ENCODE results near the gene CHEK1. TPM values are rescaled to one million over a fixed set of nuclear protein-coding genes. Genes with fewer than 3 reads are reported as not detected.

Gene CHEK1
- total RNA-seq, 1 experiment from 2014 or later = 111 TPM

DNA sequence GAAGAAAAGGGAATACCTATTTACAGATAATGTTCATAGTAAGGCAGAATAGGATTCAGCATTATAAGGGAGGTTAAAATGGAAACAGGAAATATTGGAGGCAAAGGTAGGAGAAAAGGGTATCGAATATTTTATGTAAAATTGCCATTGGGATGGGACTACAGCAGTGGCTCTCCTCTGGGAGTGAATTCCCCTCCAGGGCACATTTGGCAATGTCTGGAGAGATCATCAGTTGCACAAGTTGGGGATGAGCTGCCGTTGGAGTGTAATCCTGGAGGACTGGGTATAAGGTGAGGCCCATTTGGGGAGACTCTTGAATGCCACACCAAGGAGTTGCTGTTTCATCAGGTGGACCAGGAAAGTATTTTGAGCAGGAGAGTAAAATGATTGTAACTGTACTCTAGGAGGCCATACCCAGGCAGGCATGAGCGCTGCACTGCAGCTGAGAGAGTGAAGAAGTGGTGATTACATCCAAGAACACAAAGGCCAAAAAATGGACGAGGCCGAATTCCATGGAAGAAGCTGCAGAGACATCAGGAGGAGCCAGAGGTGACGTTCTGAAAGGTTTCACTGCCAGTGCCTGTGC, 64.4 kb downstream of the CHEK1 start (continued):
- TF ChIP-seq, protein P1, sequence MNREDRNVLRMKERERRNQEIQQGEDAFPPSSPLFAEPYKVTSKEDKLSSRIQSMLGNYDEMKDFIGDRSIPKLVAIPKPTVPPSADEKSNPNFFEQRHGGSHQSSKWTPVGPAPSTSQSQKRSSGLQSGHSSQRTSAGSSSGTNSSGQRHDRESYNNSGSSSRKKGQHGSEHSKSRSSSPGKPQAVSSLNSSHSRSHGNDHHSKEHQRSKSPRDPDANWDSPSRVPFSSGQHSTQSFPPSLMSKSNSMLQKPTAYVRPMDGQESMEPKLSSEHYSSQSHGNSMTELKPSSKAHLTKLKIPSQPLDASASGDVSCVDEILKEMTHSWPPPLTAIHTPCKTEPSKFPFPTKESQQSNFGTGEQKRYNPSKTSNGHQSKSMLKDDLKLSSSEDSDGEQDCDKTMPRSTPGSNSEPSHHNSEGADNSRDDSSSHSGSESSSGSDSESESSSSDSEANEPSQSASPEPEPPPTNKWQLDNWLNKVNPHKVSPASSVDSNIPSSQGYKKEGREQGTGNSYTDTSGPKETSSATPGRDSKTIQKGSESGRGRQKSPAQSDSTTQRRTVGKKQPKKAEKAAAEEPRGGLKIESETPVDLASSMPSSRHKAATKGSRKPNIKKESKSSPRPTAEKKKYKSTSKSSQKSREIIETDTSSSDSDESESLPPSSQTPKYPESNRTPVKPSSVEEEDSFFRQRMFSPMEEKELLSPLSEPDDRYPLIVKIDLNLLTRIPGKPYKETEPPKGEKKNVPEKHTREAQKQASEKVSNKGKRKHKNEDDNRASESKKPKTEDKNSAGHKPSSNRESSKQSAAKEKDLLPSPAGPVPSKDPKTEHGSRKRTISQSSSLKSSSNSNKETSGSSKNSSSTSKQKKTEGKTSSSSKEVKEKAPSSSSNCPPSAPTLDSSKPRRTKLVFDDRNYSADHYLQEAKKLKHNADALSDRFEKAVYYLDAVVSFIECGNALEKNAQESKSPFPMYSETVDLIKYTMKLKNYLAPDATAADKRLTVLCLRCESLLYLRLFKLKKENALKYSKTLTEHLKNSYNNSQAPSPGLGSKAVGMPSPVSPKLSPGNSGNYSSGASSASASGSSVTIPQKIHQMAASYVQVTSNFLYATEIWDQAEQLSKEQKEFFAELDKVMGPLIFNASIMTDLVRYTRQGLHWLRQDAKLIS (CRISPR knock-in tag; IDR thresholded peaks at IDR 0.05; ENCODE audit: borderline replicate concordance) = no peak
- TF ChIP-seq, protein P2, sequence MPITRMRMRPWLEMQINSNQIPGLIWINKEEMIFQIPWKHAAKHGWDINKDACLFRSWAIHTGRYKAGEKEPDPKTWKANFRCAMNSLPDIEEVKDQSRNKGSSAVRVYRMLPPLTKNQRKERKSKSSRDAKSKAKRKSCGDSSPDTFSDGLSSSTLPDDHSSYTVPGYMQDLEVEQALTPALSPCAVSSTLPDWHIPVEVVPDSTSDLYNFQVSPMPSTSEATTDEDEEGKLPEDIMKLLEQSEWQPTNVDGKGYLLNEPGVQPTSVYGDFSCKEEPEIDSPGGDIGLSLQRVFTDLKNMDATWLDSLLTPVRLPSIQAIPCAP (CRISPR knock-in tag; IDR thresholded peaks at IDR 0.05) = no peak
- no peak for TF ChIP-seq CREM (CRISPR knock-in tag; IDR thresholded peaks at IDR 0.05)
- no peak for TF ChIP-seq MXD4 (CRISPR knock-in tag; IDR thresholded peaks at IDR 0.05; ENCODE audit: borderline replicate concordance)
- TF ChIP-seq, protein P3, sequence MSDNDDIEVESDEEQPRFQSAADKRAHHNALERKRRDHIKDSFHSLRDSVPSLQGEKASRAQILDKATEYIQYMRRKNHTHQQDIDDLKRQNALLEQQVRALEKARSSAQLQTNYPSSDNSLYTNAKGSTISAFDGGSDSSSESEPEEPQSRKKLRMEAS (CRISPR knock-in tag; IDR thresholded peaks at IDR 0.05) = no peak
- TF ChIP-seq, protein P4, sequence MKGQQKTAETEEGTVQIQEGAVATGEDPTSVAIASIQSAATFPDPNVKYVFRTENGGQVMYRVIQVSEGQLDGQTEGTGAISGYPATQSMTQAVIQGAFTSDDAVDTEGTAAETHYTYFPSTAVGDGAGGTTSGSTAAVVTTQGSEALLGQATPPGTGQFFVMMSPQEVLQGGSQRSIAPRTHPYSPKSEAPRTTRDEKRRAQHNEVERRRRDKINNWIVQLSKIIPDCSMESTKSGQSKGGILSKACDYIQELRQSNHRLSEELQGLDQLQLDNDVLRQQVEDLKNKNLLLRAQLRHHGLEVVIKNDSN (CRISPR knock-in tag; IDR thresholded peaks at IDR 0.05) = no peak
- no peak for TF ChIP-seq SP1 (CRISPR knock-in tag; conservative IDR thresholded peaks at IDR 0.05)
- TF ChIP-seq, protein P5, sequence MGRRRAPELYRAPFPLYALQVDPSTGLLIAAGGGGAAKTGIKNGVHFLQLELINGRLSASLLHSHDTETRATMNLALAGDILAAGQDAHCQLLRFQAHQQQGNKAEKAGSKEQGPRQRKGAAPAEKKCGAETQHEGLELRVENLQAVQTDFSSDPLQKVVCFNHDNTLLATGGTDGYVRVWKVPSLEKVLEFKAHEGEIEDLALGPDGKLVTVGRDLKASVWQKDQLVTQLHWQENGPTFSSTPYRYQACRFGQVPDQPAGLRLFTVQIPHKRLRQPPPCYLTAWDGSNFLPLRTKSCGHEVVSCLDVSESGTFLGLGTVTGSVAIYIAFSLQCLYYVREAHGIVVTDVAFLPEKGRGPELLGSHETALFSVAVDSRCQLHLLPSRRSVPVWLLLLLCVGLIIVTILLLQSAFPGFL (CRISPR knock-in tag; IDR thresholded peaks at IDR 0.05; ENCODE audit: borderline replicate concordance) = no peak
- TF ChIP-seq ESRRA (CRISPR knock-in tag; IDR thresholded peaks at IDR 0.05; ENCODE audit: borderline replicate concordance) = no peak
- TF ChIP-seq, protein P6, sequence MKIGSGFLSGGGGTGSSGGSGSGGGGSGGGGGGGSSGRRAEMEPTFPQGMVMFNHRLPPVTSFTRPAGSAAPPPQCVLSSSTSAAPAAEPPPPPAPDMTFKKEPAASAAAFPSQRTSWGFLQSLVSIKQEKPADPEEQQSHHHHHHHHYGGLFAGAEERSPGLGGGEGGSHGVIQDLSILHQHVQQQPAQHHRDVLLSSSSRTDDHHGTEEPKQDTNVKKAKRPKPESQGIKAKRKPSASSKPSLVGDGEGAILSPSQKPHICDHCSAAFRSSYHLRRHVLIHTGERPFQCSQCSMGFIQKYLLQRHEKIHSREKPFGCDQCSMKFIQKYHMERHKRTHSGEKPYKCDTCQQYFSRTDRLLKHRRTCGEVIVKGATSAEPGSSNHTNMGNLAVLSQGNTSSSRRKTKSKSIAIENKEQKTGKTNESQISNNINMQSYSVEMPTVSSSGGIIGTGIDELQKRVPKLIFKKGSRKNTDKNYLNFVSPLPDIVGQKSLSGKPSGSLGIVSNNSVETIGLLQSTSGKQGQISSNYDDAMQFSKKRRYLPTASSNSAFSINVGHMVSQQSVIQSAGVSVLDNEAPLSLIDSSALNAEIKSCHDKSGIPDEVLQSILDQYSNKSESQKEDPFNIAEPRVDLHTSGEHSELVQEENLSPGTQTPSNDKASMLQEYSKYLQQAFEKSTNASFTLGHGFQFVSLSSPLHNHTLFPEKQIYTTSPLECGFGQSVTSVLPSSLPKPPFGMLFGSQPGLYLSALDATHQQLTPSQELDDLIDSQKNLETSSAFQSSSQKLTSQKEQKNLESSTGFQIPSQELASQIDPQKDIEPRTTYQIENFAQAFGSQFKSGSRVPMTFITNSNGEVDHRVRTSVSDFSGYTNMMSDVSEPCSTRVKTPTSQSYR (CRISPR knock-in tag; IDR thresholded peaks at IDR 0.05) = no peak

DNA sequence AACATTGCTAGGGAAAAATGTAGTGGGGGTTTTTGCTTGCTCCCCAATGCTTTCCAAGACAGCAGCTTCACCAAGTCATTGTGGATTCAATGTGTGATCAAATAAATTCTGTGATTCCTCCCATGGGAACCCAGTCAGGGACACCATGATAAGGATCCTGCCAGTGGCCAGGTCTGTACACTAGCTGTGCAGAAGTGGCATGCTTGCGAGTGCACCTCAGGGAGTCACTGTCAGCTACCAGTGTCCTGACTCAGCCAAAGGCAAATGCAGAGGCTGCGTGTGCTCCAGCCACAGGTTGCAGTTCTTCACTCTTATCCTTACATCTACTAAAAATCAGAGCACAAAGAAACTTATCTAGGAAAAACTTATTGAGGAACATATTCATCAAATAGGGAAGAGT, 65.0 kb downstream of the CHEK1 start:
- CTCF ChIA-PET = interaction anchor here (0.6 kb wide), 1 partner anchor 146 kb away, joined by 3 read pairs; no protein-coding TSS in a partner anchor
- no peaks in the 10 kb centered on the region; the same call in 1 of the 2 replicates for H3K27me3 Mint-ChIP-seq (ENCODE audit: low read depth)
- POLR2A ChIA-PET = no interaction called here

More for the DNA sequence above, 65.0 kb downstream of the CHEK1 start:
- no peak for DNase-seq (ENCODE audit: low spot score)
- no peak for ATAC-seq
- peaks cover 23% of the 10 kb centered on the region for H3K4me1 Mint-ChIP-seq
- no peak overlapping the region for H3K4me3 Mint-ChIP-seq
- TF ChIP-seq FOXK1 (CRISPR knock-in tag; IDR thresholded peaks at IDR 0.05) (no peak), ZNF138 (CRISPR knock-in tag; conservative IDR thresholded peaks at IDR 0.05) (no peak), CREM (CRISPR knock-in tag; IDR thresholded peaks at IDR 0.05) (no peak), SOX15 (CRISPR knock-in tag; IDR thresholded peaks at IDR 0.05) (no peak), GRHL2 (CRISPR knock-in tag; IDR thresholded peaks at IDR 0.05; ENCODE audit: insufficient replicate concordance, severe bottlenecking) (no peak), ESRRA (CRISPR knock-in tag; IDR thresholded peaks at IDR 0.05; ENCODE audit: borderline replicate concordance) (no peak)
- TF ChIP-seq, protein P6 (CRISPR knock-in tag; IDR thresholded peaks at IDR 0.05) = no peak
- TF ChIP-seq, protein P2 (CRISPR knock-in tag; IDR thresholded peaks at IDR 0.05) = no peak
- H3K36me3 Mint-ChIP-seq = peaks cover 37% of the 10 kb centered on the region
- peaks cover 26% of the 10 kb centered on the region for H3K9me3 Mint-ChIP-seq
- H3K27ac Mint-ChIP-seq = no peak overlapping the region

Data from WTC11 (cell line).